ENCODE measurements around the gene BTBD16.
A peak's percentile ranks its signal among the peaks of the same experiment; 100 is the strongest.

BTBD16 gene
- long read RNA-seq, donor 1 = 0 reads
- long read RNA-seq, donor 2 = 0 reads
- long read RNA-seq, donor 3 = 0 reads
- long read RNA-seq, donor 4 = 0 reads
- long read RNA-seq, donor 5 = 0 reads
- long read RNA-seq, donor 6 = 0 reads
- long read RNA-seq, donor 7 = 0 reads
- long read RNA-seq, donor 8 = 0 reads

DNA sequence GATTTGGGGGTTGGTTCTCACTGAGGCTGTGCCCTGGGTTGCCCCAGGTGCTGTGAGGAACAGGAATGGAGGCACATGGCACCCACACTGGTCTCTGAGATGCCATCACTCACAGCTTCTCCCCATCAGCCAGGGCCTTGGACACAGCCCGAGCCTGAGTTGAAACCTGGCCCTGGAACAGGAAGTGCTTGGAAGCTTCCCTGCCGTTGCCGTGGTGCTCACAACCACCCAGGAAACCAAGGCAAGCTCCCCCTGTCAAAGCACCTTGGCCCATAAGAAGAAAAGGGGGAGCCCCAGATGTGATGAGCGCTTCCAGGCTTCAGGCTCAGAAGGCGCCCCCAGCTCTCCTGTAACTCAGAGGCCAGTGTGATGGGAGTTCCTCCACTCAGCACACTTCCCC, at the start of gene BTBD16:
Gene BTBD16 (plus strand): TSS at position 221 of the 400 bp plus-strand sequence. CDS start 3,786 bp downstream, outside the sequence.
- no peak for DNase-seq

DNA sequence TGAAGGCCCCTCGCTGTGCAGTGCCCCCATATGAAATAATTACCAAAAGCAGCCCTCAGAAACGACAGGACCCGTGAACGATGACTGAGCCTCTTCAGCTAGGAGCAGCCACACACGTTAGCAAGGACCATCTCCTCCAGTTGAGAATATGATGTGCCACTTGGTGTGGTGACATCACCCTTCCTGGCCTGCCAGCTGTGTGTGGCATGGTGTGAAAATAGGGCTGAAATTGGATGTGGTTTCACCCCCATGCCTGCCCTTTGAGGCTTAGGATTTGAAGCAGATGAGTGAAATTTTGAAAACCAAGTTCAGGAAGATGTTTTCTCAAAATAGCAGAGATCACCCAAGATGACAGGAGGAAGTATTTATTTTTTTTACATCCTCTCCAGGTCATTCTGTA, 49.1 kb upstream of the BTBD16 start:
- no peak for DNase-seq

DNA sequence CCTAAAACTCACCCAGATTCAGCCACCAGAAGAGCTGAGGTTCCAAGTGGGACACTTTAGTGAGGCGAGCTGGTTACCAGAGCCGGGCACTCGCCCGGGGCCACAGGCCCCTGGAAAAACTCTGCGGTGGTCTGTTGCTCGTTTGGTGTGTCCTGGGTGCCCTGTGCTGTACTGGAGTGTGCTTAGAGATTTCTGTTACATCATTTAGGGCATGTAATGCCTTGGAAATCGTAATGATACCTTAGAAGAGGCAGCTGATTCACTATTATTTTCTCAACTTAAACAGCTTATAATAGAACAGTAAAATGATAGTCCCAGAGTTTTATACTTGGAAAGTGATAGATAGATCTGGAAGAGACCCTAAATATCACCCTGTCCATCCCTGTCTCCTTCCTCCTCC, 48.5 kb upstream of the BTBD16 start:
- DNase-seq = no peak

DNA sequence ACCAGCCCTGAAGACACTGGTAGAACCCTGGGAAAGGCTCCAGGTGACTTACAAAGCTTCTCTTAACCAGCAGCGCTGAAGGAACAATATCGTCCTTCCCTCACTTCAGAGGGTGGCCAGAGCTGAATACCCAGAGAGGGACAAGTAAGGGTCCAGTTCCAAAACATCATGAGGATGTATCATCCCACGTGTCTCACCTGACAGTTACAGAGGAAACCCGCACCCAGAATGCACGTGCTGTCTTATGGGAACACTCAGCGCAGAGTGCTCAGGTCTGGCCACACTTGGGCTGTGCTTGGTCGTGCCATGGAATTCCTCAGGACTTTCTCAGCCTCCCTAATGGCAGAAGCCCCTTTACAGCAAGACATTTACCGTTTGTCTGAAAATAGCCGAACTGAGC, 46.9 kb upstream of the BTBD16 start:
- DNase-seq = no peak

DNA sequence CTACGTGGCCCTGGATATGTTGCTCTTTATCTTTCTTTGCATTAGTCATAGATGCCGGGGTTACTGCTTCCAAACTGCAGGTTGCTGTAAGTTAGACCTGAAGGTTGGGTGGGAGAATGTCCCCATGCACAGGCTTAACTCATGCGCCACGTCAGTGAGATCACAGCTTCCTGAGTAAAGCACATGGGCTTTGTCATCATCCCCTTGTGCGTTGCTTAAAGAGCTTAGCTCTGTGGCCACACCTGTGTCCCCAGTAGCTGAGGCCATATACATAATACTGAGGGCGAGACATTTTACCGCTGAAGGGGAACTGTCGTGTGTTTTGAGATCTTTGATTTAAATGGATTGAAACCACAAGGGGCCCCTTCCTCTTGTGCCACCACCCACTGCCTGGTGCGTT, 45.8 kb upstream of the BTBD16 start:
- no peak for DNase-seq

- no peak for DNase-seq
These were observed 43.3 kb upstream of the BTBD16 start for GRCh38 chr10:122227754-122228153.

DNA sequence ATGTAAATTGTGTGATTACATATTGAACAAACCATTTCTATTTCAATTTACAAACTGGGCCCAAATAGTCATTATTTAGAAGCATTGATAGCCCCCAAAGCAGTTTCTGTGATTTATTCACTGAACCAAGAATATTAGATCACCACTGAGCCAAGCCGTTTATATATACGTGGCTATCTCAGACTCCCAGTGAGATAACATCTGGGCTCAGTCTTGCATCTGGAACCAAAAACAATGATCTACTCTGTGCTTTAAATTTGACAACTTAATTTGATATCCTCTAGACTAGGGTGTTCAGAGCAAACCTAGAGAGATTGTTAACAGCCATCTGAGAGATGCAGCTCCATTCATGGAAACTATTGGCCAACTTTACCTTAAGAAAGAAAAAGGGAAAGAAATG, 41.4 kb upstream of the BTBD16 start:
- no peak for DNase-seq

DNA sequence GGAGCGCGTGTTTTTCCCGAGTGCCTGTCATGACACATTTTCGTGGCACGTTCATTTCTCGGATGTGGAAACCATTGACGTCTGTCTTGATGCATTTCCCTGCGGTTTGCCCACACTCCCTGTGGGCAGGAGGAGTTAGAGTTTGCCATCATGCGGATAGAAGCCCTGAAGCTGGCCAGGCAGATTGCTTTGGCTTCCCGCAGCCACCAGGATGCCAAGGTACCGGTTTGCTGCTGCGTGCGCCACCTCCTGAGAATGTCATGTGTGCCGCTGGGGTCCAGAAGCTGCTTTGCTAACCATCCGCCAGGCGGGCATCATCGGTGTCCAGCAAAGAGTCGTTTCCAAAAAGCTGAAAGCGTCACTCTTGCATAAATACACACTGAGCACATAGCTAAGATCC, 40.9 kb upstream of the BTBD16 start:
- no peak for DNase-seq

GRCh38 chr10:122232769-122233168, 38.3 kb upstream of the BTBD16 start:
- no peak for DNase-seq

- peak; percentile 35 for DNase-seq
These were observed 37.2 kb upstream of the BTBD16 start for GRCh38 chr10:122233857-122234348.

- DNase-seq = no peak
These were observed 36.7 kb upstream of the BTBD16 start for GRCh38 chr10:122234416-122234815.

- DNase-seq = no peak
These were observed 34.3 kb upstream of the BTBD16 start for GRCh38 chr10:122236690-122237306.

- no peak for DNase-seq
These were observed 33.6 kb upstream of the BTBD16 start for GRCh38 chr10:122237331-122237990.

DNA sequence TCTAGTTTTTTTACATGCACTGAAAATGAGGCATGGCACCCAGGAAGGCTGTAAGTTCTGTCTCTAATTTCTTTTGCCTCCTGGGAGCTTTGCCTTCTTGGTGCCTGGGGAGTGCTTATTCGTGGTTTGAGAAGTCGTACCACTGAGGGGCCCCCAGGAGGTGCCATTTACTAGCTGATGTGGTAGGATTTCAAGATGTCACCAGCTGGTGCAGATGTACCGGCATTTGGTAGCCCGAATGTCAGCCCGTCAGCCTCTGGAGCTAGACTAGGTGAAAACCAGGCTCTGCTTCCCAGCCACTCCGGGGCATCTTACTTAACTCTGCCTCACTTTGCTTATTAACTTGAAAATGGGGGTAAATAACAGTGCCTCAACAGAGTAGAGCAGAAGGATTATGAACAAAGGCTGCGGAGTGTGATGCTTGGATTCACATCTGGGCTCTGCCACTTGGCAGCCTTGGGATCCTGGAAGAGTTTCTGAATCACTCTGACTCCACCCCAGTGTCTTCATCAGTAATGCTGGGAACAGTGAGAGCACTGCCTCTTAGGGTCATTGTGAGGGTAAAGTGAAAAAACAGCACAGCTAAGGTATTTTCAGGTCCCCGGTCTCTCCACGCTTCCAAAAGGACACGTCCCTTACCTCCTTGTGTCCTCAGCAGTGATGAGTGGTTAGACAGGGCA, 31.4 kb upstream of the BTBD16 start:
- DNase-seq = no peak

DNA sequence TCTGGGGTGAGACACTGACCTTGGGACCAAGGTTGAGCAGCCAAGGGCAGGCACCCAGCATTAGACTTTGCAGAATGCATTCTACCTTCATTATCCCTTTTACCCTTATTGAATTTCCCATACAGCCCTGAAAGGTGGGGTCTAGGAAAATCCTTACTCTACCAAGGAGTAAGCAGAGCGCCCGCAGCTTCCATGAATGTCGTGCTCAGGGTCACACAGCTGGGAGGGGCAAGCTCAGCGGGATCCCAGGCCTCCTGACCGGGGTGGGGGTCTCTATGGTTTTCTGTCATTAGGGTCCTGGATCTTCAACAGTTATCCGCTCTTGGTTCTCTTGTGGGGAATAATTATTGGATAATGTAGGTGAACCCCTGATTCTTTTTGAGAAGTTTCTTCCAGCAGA, 30.7 kb upstream of the BTBD16 start:
- no peak for DNase-seq

GRCh38 chr10:122241836-122242235, 29.3 kb upstream of the BTBD16 start:
- DNase-seq = no peak

GRCh38 chr10:122243550-122243949, 27.5 kb upstream of the BTBD16 start:
- no peak for DNase-seq

DNA sequence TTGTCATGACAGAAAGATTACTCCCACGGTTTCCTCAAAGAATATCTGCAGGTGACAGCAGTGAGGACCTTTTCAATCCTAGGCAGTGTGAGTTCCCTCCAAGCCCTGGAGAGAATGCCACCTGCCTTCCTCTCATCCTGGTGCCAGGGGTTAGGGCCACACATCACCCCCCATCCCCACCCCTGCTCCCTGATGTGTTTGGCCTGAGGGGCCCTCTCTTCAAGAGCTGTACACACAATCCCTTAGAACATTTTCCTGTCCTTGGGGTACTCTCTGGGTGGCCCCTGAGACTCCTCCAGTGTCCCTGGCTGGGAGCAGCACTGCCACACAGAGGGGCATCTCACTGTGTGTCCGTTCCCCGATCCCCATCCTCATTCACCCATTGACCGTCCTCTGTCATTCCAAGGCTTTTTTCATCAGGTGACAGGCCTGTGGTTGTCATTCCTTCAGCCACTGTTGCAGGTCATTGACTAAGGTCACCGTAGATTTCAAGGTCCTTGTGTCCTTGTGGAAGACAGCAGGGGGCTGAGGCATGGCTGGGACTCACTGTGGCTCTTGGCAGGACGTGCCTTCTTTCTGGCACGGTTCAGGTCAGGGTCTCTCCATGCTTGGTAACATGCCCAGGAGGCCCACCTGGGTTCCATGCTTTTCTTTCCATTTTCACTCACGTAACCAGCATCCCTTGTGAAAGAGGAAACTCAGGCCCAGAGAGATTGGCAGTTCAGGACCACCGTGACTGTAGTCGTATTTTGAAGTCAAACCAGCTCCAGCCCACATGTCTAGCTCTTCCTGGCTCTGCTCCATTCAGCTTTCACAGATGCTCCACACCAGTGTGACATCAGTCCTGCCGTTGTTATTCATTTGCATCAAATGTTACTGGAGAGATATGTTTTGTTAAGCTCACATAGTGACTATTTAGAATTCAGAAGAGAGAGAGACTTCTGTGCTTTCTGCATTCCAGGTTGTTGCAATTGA, 26.8 kb upstream of the BTBD16 start:
- no peak for DNase-seq

DNA sequence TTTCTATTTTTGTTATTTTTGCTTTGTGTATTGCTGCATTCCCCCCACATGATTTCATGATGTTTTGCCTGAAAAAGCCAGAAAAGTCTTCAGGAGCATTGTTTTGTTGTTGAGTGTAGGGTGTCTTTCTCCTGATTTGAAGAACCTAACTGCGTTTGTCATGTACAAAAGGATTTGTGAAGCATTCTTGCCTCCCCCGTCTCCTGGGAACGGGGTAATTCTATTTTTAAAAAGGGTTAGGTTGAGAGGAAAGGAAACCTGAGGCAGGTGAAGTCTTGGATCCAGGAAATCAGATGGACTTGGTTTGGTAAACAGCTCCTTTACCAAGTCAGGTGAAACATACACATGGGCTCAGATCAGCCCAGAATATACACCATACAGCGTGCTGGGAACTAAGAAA, 26.0 kb upstream of the BTBD16 start:
- DNase-seq = no peak

GRCh38 chr10:122245897-122246296, 25.2 kb upstream of the BTBD16 start:
- DNase-seq = no peak

DNA sequence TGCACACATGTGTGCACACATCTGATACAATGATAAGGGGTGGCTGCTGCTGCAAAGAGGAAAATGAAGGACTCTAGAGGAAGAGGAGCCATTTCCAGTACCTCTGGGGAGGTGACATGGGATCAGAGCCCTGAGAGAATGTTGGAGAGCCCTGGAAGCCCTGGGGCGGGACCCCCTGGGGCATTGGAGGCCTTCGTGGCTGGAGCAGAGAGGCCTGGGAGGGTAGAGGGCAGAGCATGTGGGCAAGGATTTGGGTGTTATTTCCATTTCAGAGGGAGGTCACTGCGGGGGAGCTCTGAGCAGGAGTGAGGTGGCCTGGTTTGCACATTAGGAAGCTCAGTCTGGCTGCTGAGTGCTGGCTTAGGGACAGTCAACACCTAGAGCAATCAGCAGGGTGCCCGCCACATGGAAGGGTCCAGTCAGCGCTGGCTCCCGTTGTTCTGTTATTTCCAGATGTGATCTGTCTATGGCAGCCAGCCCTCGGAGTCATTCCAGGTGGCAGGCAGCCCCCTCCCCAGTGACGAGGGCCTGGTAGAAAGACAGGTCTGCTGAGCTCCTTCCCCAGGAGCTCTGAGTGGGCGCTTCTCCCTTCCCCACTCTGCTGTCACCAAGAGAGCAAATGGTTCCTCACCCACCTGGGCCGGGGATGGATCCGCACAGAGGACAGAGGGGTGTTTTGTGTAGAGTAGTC, 24.1 kb upstream of the BTBD16 start:
- no peak for DNase-seq

All from right kidney (tissue), 9 donors.